Endothelial cell (in vitro differentiated cells): ENCODE data around the gene PSMD13. TPM values are rescaled to one million over a fixed set of nuclear protein-coding genes. Genes with fewer than 3 reads are reported as not detected.

ENCODE experiments used
- DNase-seq: peaks from one replicate; pipeline ENCODE4 v3.0.0; 2021; ENCODE audit warnings: low spot score
- H3K27ac Mint-ChIP-seq: one replicate; pipeline ENCODE4 v1.8.0; 2021; ENCODE audit warnings: mixed read lengths, inconsistent platforms; ENCODE audit not compliant: unreplicated experiment
- H3K27me3 Mint-ChIP-seq: one replicate; pipeline ENCODE4 v1.8.0; 2021; ENCODE audit warnings: mild to moderate bottlenecking, moderate library complexity, mixed read lengths, inconsistent platforms; ENCODE audit not compliant: unreplicated experiment
- H3K36me3 Mint-ChIP-seq: one replicate; pipeline ENCODE4 v1.8.0; 2021; ENCODE audit warnings: mild to moderate bottlenecking, low read depth, mixed read lengths, inconsistent platforms; ENCODE audit not compliant: unreplicated experiment
- H3K4me1 Mint-ChIP-seq: one replicate; pipeline ENCODE4 v1.8.0; 2021; ENCODE audit warnings: mild to moderate bottlenecking, mixed read lengths, inconsistent platforms; ENCODE audit not compliant: unreplicated experiment
- H3K4me3 Mint-ChIP-seq: one replicate; pipeline ENCODE4 v1.8.0; 2021; ENCODE audit warnings: mild to moderate bottlenecking, mixed read lengths, inconsistent platforms; ENCODE audit not compliant: unreplicated experiment
- H3K9me3 Mint-ChIP-seq: one replicate; pipeline ENCODE4 v1.8.0; 2021; ENCODE audit warnings: mixed read lengths, inconsistent platforms; ENCODE audit not compliant: unreplicated experiment
- total RNA-seq: library from RNA; stranded (reverse); fragmentation: NEBNext Ultra II Directional; extraction: Animal tissue kit (Norgen Biotek cat#: 25700); gene quantifications from one replicate; pipeline ENCODE4 v1.2.1, GENCODE V29; 2021; ENCODE audit not compliant: unreplicated experiment
- TF ChIP-seq, protein P1 (sequence below): fragments of 200-600 bp; sonication (generic); IDR thresholded peaks from one replicate; pipeline ENCODE4 v1.5.0; 2021; ENCODE audit warnings: antibody characterized with exemption; ENCODE audit not compliant: unreplicated experiment

The PSMD13 gene
- total RNA-seq, 1 donor from 2014 or later: 189 TPM

DNA sequence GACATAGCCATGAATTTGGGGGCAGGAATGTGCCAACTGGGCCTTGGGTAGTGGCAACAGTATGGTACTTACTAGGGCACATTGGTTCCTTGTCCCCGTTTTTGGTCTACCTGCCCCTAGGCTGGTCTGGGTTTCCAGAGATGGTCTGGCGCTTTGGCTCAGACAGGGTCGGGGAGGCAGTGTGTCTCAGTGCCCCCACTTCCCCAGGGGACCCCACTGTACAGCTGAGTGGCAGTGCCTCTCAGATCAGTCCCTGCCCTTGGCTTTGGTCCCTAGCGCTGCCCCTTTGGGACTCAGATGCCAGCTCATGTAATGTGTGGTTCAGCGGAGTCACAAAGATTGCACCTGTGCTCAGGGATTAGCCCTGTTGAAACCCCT, 26.0 kb upstream of the PSMD13 start:
- no peak for DNase-seq
- TF ChIP-seq, protein P1, sequence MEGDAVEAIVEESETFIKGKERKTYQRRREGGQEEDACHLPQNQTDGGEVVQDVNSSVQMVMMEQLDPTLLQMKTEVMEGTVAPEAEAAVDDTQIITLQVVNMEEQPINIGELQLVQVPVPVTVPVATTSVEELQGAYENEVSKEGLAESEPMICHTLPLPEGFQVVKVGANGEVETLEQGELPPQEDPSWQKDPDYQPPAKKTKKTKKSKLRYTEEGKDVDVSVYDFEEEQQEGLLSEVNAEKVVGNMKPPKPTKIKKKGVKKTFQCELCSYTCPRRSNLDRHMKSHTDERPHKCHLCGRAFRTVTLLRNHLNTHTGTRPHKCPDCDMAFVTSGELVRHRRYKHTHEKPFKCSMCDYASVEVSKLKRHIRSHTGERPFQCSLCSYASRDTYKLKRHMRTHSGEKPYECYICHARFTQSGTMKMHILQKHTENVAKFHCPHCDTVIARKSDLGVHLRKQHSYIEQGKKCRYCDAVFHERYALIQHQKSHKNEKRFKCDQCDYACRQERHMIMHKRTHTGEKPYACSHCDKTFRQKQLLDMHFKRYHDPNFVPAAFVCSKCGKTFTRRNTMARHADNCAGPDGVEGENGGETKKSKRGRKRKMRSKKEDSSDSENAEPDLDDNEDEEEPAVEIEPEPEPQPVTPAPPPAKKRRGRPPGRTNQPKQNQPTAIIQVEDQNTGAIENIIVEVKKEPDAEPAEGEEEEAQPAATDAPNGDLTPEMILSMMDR: no peak
- Mint-ChIP-seq H3K9me3 (no peaks in the 10 kb centered on the region), H3K27ac (no peak overlapping the region), H3K27me3 (peaks cover 20% of the 10 kb centered on the region), H3K4me3 (no peak overlapping the region), H3K4me1 (peaks cover 25% of the 10 kb centered on the region), H3K36me3 (peaks cover 27% of the 10 kb centered on the region)

DNA sequence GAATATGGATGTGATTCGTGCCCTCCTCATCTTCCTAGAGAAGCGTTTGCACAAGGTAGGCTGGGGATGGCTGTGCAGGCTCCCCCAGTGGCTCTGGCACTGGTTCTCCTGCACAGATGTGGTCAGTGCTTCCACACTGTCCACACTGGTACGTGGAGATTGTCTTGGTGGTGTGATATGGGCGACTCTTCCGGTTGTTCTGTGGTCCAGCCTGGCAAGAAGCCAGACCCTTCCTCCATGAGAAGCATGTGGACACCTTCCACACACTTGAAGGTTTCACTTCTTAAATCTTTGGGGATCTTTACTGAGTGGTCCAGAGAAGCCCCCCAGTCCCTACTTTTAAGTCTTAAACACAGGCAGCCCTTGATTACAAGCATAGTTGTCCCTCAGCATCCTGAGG, 25.5 kb upstream of the PSMD13 start:
- peaks cover 27% of the 10 kb centered on the region for H3K36me3 Mint-ChIP-seq
- H3K27ac Mint-ChIP-seq: peak overlapping the region; percentile 61
- H3K4me3 Mint-ChIP-seq: peak overlapping the region; percentile 65
- no peaks in the 10 kb centered on the region for H3K9me3 Mint-ChIP-seq
- TF ChIP-seq, protein P1: no peak
- DNase-seq: no peak
- H3K27me3 Mint-ChIP-seq: peaks cover 20% of the 10 kb centered on the region
- peaks cover 20% of the 10 kb centered on the region for H3K4me1 Mint-ChIP-seq

DNA sequence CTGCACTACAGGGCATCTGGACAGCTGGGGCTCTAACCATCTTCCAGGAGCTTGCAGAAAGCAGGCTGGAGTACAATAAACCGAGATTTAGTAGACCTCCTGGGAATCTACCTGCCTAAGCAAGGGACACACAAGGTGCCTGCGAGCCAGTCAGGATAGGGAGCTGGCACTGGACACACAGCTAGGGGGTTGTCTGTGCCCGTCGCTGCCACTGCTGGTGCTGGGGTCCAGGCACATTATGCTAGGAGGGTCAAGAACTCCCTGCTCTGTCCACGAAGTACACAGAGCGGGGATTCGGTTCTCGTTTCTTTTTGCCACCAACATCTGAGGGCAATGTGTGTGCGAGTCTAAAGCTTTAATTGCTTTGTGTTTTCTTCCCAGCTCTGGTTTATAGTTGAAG, 25.0 kb upstream of the PSMD13 start:
- peaks cover 27% of the 10 kb centered on the region for H3K36me3 Mint-ChIP-seq
- peaks cover 18% of the 10 kb centered on the region for H3K27me3 Mint-ChIP-seq
- H3K4me3 Mint-ChIP-seq: no peak overlapping the region
- TF ChIP-seq, protein P1: no peak
- no peak overlapping the region for H3K27ac Mint-ChIP-seq
- H3K4me1 Mint-ChIP-seq: peaks cover 16% of the 10 kb centered on the region
- DNase-seq: no peak
- H3K9me3 Mint-ChIP-seq: no peaks in the 10 kb centered on the region

DNA sequence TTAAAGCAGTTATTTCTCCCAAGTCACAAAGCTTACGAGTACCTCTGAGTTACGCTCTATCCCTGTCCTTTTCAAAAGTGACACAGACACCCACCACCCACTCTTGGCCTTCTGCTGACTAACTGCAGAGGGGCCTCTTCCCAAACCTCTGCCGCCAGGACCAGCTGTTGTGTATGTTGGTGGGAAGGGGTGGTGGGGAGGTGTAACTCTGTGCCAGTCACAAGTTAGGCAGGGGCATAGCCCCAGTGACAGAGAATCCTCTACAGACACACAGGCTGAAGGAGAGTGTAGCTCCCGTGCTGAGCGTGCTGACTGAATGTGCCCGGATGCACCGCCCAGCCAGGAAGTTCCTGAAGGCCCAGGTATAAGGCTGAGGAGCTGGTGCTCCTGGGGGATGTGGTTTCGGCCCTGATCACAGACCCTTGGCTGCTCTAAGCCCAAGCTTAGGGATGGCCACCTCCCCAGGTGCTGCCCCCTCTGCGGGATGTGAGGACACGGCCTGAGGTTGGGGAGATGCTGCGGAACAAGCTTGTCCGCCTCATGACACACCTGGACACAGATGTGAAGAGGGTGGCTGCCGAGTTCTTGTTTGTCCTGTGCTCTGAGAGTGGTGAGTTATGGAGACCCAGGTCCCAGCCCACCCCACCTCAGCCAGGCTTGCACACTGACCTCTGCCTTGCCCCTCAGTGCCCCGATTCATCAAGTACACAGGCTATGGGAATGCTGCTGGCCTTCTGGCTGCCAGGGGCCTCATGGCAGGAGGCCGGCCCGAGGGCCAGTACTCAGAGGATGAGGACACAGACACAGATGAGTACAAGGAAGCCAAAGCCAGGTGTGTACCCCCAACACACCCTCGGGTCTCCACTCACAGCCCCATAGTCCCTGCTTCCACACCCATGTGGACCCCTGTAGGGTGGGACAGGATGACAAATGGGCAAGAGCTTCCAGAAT, 24.4 kb upstream of the PSMD13 start:
- TF ChIP-seq, protein P1: no peak
- DNase-seq: no peak
- no peak overlapping the region for H3K4me3 Mint-ChIP-seq

DNA sequence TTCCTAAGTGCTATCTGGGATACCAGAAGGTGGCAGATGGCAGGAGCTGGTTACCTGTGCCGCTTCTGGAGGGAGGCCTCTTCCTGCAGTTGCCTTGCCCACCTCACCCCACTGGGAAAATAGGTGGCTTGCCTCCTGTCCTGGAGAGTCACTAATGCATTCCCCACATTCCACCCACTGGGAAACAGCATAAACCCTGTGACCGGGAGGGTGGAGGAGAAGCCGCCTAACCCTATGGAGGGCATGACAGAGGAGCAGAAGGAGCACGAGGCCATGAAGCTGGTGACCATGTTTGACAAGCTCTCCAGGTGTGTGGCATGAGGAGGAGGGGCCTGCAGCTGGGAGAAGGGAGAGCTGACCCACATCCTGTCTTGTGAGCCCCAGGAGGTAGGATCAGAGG, 23.7 kb upstream of the PSMD13 start:
- Mint-ChIP-seq H3K4me3 (peak overlapping the region; percentile 29), H3K27ac (no peak overlapping the region), H3K27me3 (peaks cover 9% of the 10 kb centered on the region), H3K4me1 (peaks cover 9% of the 10 kb centered on the region), H3K9me3 (no peaks in the 10 kb centered on the region), H3K36me3 (peaks cover 22% of the 10 kb centered on the region)
- TF ChIP-seq, protein P1: no peak
- no peak for DNase-seq

More for the DNA sequence above, 24.4 kb upstream of the PSMD13 start:
- Mint-ChIP-seq H3K4me1 (peaks cover 15% of the 10 kb centered on the region), H3K27ac (no peak overlapping the region), H3K9me3 (no peaks in the 10 kb centered on the region), H3K36me3 (peaks cover 26% of the 10 kb centered on the region), H3K27me3 (peaks cover 16% of the 10 kb centered on the region)
